Fibroblast of pulmonary artery (primary cell): ENCODE results near the gene SULT1C4.

Source experiments
- DNase-seq: peaks from one replicate; pipeline ENCODE4 v3.0.0-alpha.2; 2010; ENCODE audit warnings: low read depth
- H3K4me3 ChIP-seq: replicated peaks from 2 replicates; pipeline ENCODE4 v1.5.1; 2011; ENCODE audit warnings: low read depth, mild to moderate bottlenecking, control low read depth, low read length, moderate library complexity
- TF ChIP-seq, protein P1 (sequence below): IDR thresholded peaks from 2 replicates; pipeline ENCODE4 v1.5.1; 2011; ENCODE audit warnings: mild to moderate bottlenecking, control low read depth, low read length, inconsistent platforms; ENCODE audit errors: missing control alignments

Gene SULT1C4

DNA sequence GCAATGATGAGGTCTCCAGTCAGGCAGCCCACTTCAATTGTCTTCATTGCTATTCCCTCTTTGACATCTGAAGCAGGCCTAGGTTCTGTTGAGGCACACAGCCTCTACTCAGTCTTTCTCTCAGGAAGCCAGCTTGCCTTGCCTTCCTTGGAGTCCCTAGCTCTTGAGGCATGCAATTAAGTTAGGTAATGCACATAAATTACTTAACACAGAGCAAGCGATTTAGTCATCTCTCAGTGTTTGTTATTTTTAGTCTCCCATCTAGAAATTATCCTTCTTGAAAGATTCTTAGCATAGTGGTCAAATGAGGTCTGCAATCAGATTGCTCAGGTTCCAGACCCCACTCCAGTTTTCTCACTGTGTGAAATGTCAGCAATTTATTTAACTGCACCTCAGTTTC, 32.0 kb downstream of the SULT1C4 start:
- DNase-seq, result peak; percentile 11
- TF ChIP-seq, protein P1, sequence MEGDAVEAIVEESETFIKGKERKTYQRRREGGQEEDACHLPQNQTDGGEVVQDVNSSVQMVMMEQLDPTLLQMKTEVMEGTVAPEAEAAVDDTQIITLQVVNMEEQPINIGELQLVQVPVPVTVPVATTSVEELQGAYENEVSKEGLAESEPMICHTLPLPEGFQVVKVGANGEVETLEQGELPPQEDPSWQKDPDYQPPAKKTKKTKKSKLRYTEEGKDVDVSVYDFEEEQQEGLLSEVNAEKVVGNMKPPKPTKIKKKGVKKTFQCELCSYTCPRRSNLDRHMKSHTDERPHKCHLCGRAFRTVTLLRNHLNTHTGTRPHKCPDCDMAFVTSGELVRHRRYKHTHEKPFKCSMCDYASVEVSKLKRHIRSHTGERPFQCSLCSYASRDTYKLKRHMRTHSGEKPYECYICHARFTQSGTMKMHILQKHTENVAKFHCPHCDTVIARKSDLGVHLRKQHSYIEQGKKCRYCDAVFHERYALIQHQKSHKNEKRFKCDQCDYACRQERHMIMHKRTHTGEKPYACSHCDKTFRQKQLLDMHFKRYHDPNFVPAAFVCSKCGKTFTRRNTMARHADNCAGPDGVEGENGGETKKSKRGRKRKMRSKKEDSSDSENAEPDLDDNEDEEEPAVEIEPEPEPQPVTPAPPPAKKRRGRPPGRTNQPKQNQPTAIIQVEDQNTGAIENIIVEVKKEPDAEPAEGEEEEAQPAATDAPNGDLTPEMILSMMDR, result no peak
- H3K4me3 ChIP-seq, result no peak overlapping the region

DNA sequence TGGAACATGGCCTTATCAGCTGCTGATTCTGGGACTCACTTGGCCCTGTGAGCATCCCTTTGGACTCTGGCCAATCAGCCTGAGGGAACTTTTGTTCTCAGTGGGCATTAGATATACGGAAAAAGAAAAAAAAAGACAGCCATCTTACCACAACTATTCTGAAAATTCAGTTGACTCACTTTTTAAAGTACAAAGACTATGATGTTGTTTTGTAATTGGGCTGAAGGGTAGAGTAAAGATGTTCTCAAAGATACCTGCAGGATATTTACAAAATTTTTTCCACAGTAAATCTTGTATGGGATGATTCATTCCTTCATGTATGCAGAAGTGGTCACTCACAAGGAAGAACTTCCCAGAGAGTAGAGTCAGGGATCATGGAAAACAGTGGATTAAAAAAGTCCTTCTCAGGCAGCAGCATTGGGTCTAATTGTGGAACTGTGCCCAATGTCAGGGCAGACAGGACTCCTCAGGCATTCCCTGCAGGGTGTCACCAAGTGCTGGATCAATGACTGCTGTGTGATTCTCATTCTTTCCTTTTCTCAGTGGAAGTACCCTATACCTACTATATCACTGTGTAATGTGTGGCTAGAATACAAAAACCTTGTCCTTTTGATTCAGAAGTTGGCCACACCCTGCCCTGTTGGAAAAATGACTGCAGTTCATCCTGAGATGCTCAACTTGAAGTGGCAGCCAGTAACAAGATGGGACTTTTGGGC, 35.4 kb downstream of the SULT1C4 start:
- DNase-seq, result peak; percentile 85
- TF ChIP-seq, protein P1, result no peak
- no peak overlapping the region for H3K4me3 ChIP-seq

DNA sequence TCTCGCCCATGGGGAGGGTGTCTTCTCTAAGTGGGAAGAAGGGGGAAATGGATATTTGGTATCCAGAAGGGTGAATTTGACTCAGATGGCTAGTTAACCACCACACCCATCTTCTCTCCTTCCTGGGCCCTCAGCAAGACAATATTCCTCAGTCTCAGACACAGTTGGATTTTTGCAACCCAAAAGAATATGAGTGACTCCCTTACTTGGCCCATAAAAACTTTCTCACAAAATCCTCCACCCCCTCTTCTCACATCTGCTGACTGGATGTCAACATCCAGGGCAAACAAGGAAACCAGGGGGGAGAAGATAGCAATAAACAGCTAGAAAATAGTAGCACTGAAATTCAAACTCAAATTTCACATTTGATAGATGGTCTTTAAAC, 35.9 kb downstream of the SULT1C4 start:
- no peak overlapping the region for H3K4me3 ChIP-seq
- DNase-seq, result no peak
- TF ChIP-seq, protein P1, result no peak

DNA sequence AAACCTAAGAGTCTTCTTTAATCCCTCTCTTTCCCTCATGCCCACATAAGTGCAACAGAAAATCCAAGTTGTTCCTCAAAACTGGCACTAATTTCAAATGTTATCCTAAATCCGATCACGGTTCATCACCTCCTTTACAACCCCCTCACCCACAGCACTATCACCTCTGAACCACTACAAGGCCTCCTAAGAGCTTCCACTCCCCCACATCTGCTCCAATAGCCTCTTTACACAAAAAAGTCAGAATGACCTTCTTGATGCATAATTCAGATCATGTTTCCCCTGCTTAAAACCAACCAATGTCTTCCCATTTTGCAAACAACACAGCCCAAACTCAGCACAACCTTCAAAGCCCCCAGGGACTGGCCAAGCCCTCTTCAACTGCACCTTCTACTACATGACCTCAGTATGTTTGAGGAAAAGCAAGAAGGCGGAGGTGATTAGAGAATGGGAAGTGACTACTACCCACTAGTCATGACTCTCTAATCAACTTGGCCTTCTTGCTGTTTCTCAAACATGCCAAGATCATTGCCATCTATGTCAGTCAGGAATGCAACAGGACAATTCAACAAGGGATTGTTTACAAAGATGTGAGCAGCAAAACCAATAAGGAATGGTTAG, 36.6 kb downstream of the SULT1C4 start:
- DNase-seq, result no peak
- H3K4me3 ChIP-seq, result no peak overlapping the region
- TF ChIP-seq, protein P1, result no peak

DNA sequence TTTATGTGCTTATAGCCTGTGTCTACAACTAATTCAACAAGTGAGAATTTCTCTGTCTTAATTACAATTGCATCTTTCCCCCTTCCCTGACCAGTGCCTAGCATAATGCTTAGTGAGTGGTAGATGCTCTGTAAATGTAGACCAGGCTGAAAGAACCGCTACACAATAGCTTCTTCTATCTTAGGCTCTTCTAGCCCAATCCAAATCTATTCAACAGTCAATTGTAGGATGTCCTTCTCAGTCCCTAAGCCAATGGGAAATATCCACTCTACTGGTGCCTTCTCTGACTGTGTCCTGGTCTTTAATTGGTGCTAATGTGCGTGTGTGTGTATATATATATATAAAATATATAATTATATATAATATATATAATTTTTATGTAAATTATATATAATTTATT, 37.2 kb downstream of the SULT1C4 start:
- TF ChIP-seq, protein P1, result no peak
- H3K4me3 ChIP-seq, result no peak overlapping the region
- no peak for DNase-seq

DNA sequence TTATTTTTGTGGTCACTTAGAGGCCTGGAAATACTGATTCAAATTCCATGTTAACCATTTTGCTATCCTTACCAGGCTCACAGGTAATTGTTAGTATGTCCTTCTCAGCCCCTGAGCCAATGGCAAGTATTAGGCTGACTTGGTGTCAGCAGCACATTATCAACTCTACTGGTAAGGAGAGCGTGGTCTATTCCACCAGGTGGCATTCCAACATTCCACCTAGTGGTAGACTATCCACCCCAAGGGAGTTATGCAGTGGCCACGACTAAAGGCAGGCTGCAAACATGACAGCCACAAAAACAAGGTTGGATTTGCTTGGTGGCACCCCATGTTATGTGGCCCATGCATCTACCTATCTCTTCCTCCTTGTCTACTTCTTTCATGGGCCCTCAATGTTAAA, 39.5 kb downstream of the SULT1C4 start:
- no peak overlapping the region for H3K4me3 ChIP-seq
- DNase-seq, result no peak
- TF ChIP-seq, protein P1, result no peak

DNA sequence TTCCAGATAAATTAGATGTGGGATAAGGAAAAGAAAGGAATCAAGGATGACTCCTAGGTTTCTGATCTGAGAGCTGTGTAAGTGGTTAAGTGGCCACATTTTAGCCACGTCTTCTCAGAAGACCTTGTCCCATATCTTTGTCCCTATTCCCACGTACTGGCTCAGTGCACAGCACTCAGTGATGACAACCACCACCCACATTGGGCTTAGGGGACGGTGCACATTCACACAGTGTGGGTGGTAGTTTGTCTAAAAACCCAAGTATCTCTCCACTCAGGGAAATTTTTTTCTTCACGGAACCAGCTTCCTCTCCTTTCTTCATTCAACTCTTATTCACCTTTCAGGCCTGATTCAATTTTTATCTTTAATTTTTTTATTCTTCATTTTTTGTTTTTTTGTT, 40.7 kb downstream of the SULT1C4 start:
- no peak overlapping the region for H3K4me3 ChIP-seq
- no peak for DNase-seq
- TF ChIP-seq, protein P1, result no peak
